H54 (cell line): ENCODE results near the gene HSPA6.
"Not testable (repeated sequence)": the region's sequence is repeated elsewhere in the genome, so short reads cannot be mapped to it uniquely, and the experiment has no call there.

Source experiments
- DNase-seq: peaks from one replicate; pipeline ENCODE4 v3.0.0; 2011; ENCODE audit warnings: low spot score, mixed read lengths; ENCODE audit not compliant: insufficient read length
- FAIRE-seq: peaks from 3 replicates; lab custom pipeline; 2011; peaks lifted over from hg19 to GRCh38; lab: Jason Lieb, UNC
- POLR2A ChIP-seq: IDR thresholded peaks from 2 replicates; pipeline ENCODE4 v1.6.1; 2011; ENCODE audit warnings: low read depth, mild to moderate bottlenecking, low read length

HSPA6 gene

GRCh38 chr1:161523817-161524741 is at the start of gene HSPA6:
Gene HSPA6 (plus strand): TSS chr1:161524540. CDS start chr1:161524659, 119 bp downstream.
- FAIRE-seq = not testable (repeated sequence)
- peak; percentile 22; the same call in 1 of the 2 replicates for TF ChIP-seq POLR2A
- peak; percentile 58 for DNase-seq

DNA sequence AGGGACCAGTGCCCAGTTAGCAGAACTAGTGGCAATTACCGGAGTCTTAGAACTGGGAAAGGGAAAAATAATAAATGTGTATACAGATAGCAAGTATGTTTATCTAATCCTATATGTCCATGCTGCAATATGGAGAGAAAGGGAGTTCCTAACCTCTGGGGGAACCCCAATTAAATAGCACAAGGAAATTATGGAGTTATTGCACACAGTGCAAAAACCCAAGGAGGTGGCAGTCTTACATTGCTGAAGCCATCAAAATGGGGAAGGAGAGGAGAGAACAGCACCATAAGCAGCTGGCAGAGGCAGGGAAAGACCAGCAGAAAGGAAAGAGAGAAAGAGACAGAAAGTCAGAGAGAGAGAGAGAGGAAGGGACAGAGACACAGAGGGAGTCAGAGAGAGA is 46.6 kb upstream of the HSPA6 start:
- DNase-seq, FAIRE-seq: not testable (repeated sequence)

DNA sequence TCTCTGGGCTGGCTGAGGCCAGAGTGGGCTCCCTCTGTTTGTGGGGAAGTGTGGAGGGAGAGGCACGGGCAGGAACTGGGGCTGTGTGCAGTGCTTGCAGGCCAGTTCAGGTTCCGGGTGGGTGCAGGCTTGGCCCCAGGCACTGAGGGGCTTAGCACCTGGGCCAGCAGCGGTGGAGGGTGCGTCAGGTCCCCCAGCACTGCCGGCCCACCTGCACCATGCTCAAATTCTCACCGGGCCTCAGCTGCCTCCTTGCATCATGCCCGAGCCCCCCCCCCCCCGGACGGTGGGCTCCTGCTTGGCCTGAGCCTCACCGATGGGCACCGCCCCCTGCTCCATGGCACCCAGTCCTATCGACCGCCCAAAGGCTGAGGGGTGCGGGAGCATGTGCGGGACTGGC is 45.4 kb upstream of the HSPA6 start:
- TF ChIP-seq POLR2A = no peak
- DNase-seq (no peak), FAIRE-seq (no peak)

- no peak for TF ChIP-seq POLR2A
- DNase-seq = no peak
- FAIRE-seq = no peak
These were observed 43.8 kb upstream of the HSPA6 start for GRCh38 chr1:161480381-161481035.

DNA sequence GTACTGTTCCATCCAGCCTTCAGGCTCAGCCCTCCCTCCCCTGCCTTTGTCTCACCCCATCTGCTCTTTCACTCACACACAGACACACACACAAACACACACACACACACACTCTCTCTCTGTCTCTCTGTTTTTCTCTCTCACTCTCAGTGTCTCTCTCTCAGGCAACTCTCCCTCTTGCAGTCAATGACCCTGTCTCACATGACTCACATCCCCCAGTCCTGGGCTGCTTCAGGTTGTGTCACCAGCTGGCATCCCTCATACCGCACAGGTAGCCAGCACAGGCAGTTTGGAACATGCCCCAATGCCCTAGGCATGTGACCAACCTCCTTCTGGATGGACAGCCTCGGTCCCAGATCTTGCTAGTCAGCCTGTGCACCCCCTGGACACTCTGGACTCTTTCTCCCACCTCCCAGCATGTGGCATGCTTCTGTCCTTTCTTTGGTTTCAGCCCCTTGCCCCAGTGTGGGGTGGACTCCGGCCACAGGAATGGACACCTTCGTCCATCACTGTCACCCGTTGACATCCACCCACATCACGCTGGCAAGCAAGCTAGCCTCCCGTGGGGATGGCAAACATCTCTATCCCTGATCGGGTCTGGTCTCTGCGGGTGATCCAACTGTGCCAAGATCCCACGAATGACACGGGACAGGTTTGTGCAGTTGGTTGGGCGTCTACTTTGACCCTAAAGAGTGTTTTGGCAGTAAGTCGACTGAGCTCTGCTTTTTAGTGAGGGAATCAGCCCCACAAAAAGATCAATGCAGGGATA is 42.5 kb upstream of the HSPA6 start:
- FAIRE-seq = no peak
- DNase-seq = no peak
- TF ChIP-seq POLR2A = no peak

DNA sequence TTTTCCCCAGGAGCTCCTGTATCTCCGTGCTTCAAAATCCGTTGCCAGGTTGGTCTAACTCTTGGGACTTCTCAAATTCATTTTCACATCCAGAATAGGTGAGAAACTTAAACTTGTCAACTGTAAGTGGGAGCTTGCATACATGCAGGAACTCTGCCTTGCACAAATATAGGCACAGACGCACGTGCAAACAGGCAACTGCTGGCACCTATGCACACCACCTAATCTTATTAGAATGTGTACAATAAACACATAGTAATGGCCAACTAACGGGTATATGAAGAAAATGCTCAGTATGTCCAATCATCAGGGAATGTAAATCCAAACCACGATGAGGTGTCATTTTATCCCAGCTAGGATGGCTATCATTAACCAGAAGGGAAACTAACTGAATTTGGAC is 41.7 kb upstream of the HSPA6 start:
- FAIRE-seq (no peak), DNase-seq (no peak)
- no peak for TF ChIP-seq POLR2A

GRCh38 chr1:161483361-161483760 is 41.0 kb upstream of the HSPA6 start:
- DNase-seq (no peak), FAIRE-seq (no peak)
- TF ChIP-seq POLR2A = no peak

GRCh38 chr1:161484613-161485012 is 39.7 kb upstream of the HSPA6 start:
- DNase-seq (no peak), FAIRE-seq (no peak)
- no peak for TF ChIP-seq POLR2A

GRCh38 chr1:161486806-161487741 is 37.3 kb upstream of the HSPA6 start:
- peak; percentile 56 for DNase-seq
- TF ChIP-seq POLR2A = no peak
- FAIRE-seq = no peak

DNA sequence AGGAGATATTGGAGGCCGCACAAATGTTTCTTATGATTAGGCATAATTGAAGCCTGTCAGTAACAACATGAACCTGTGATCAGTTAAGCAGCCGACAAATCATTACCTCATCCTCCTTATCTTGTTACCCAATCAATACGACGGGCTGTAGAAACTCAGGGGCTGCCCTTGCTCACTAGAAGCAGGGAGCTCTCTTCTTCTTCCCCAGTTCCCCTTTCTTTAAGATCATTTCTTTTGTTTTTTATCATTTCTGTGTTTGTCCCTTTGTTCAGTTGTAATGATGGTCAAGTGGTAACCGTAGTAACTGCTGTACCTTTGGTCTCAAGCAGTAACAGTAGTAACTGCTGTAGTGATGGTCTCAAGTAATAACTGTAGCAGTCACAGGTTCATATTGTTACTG is 32.9 kb upstream of the HSPA6 start:
- FAIRE-seq (no peak), DNase-seq (no peak)
- no peak for TF ChIP-seq POLR2A

GRCh38 chr1:161492827-161493226 is 31.5 kb upstream of the HSPA6 start:
- no peak for DNase-seq
- no peak for FAIRE-seq
- TF ChIP-seq POLR2A = no peak

DNA sequence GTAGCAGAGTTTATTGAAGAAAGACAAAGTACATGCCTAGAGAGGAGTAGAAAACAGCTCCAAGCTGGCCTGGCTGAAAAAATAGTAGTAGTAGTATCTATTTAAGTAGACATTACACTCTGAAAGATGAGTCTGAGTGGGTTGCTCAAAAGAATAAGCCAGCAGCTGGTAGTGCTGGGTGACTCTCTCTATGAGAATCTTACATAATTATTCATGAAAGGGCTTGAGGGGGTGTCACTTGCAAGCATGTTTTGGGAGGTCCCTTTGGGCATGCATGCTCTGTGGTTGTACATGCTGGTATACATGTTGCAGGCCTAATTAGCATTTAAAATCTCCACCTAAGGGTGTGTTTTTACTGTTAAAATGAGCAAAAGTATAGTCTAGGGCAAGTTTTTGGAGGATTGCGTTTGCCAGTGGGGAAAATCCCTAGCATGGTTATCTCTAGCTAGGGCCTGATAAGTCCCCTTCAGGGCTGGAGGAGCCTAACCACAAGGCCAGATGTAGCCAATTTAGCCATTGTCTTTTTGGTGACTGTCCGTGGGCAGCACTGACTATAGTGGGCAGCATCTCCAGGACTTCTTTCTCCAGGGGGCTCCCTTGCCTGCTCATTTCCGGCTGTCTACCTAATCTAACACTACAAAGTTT is 30.1 kb upstream of the HSPA6 start:
- DNase-seq = no peak
- TF ChIP-seq POLR2A = no peak
- no peak for FAIRE-seq
